GM19372 (cell line): ENCODE results near the gene SRPK1.
"Not testable (repeated sequence)": the region's sequence is repeated elsewhere in the genome, so short reads cannot be mapped to it uniquely, and the experiment has no call there.

Experiments
- ATAC-seq: cut with Tn5 transposase; IDR thresholded peaks from one replicate; pipeline ENCODE4 v1.9.1; 2021; ENCODE audit warnings: mild to moderate bottlenecking, low read depth, moderate library complexity; ENCODE audit not compliant: unreplicated experiment

Gene SRPK1

GRCh38 chr6:35931873-35932272 is 11.0 kb upstream of the SRPK1 start:
- not testable (repeated sequence) for ATAC-seq

GRCh38 chr6:35931120-35931561 is 10.2 kb upstream of the SRPK1 start:
- no peak for ATAC-seq

- ATAC-seq, result no peak
Observed at GRCh38 chr6:35929601-35930000, 8.7 kb upstream of the SRPK1 start.

- ATAC-seq, result no peak
Observed at GRCh38 chr6:35926509-35927215, 5.8 kb upstream of the SRPK1 start.

GRCh38 chr6:35925961-35926360 is 5.1 kb upstream of the SRPK1 start:
- no peak for ATAC-seq

GRCh38 chr6:35924146-35924545 is 3.2 kb upstream of the SRPK1 start:
- no peak for ATAC-seq

- ATAC-seq, result no peak
Observed at GRCh38 chr6:35922139-35922554, 1.2 kb upstream of the SRPK1 start.

GRCh38 chr6:35919827-35920751 is 809 bp downstream of the SRPK1 start:
- peak; percentile 24 for ATAC-seq

GRCh38 chr6:35919085-35919826 is 1.6 kb downstream of the SRPK1 start:
- peak; percentile 11 for ATAC-seq

- not testable (repeated sequence) for ATAC-seq
Observed at GRCh38 chr6:35916893-35917292, 4.0 kb downstream of the SRPK1 start.

- ATAC-seq, result no peak
Observed at GRCh38 chr6:35916056-35916455, 4.8 kb downstream of the SRPK1 start.

- ATAC-seq, result no peak
Observed at GRCh38 chr6:35914536-35914935, 6.4 kb downstream of the SRPK1 start.

GRCh38 chr6:35911871-35912653 is 8.8 kb downstream of the SRPK1 start:
- ATAC-seq, result no peak

GRCh38 chr6:35909571-35909970 is 11.3 kb downstream of the SRPK1 start:
- not testable (repeated sequence) for ATAC-seq

- ATAC-seq, result not testable (repeated sequence)
Observed at GRCh38 chr6:35908753-35909401, 12.0 kb downstream of the SRPK1 start.

- no peak for ATAC-seq
Observed at GRCh38 chr6:35907750-35908149, 13.1 kb downstream of the SRPK1 start.

GRCh38 chr6:35906499-35906846 is 14.4 kb downstream of the SRPK1 start:
- ATAC-seq, result no peak

- no peak for ATAC-seq
Observed at GRCh38 chr6:35905841-35906498, 14.9 kb downstream of the SRPK1 start.

GRCh38 chr6:35905141-35905785 is 15.6 kb downstream of the SRPK1 start:
- ATAC-seq, result no peak
